ENCODE results near the gene TMEM163.

- TF ChIP-seq POLR2A (IDR thresholded peaks at IDR 0.05; ENCODE audit: low read length), result no peak
- no peak for TF ChIP-seq GATA1 (IDR thresholded peaks at IDR 0.05; ENCODE audit: low read depth, low read length)
Observed at GRCh38 chr2:134425724-134426496, 292.9 kb downstream of the TMEM163 start.
